HCT116 (cell line): ENCODE measurements around the gene FOXO3. TPM values are rescaled to one million over a fixed set of nuclear protein-coding genes. Genes with fewer than 3 reads are reported as not detected.

Source experiments
- ATAC-seq: fragments of 200-7000 bp; cut with Tn5 transposase; 2 replicates; pipeline ENCODE4 v1.9.1; 2020; ENCODE audit warnings: mild to moderate bottlenecking, moderate library complexity
- BruUV-seq: library from RNA; stranded (reverse); fragments of 400-500 nt; replicated peaks from 2 replicates; lab custom pipeline; 2021; lab: Mats Ljungman, UMichigan
- CTCF ChIA-PET: fragments of 300-600 bp; sonication (Branson Sonifier 250); formaldehyde crosslinking; loops from one replicate; lab custom pipeline; 2021; ENCODE audit warnings: antibody characterized with exemption; lab: Charles Lee
- POLR2A ChIA-PET: fragments of 300-600, 350-600 bp; sonication (Branson Sonifier 250); formaldehyde crosslinking; loops from one replicate; lab custom pipeline; 2021; ENCODE audit warnings: antibody characterized with exemption; lab: Charles Lee
- RAD21 ChIA-PET, 2 experiments: fragments of 300-600 bp; sonication (Branson Sonifier 250); formaldehyde crosslinking; loops; one replicate each; lab custom pipeline; 2023; ENCODE audit warnings: low total read pairs in 2 of 2; ENCODE audit not compliant: uncharacterized antibody in 2 of 2, unreplicated experiment in 2 of 2, low non-redundant PET in 1 of 2; lab: Charles Lee
- DNase-seq: peaks from one replicate; pipeline ENCODE4 v3.0.0-alpha.2; 2010; ENCODE audit warnings: low read depth, low spot score
- H2AFZ ChIP-seq: fragments of 200-600 bp; shearing (Covaris generic), sonication (generic); 2 replicates; pipeline ENCODE4 v1.6.1; 2017; ENCODE audit warnings: low read depth, mixed run types, mixed read lengths, antibody characterized with exemption, low read length; ENCODE audit not compliant: poor library complexity, severe bottlenecking
- H3K27ac ChIP-seq: 2 replicates; pipeline ENCODE4 v1.5.1; 2012; ENCODE audit warnings: low read depth, low read length
- H3K27me3 ChIP-seq: fragments of 200-600 bp; sonication (generic); 2 replicates; pipeline ENCODE4 v1.6.1; 2016; ENCODE audit warnings: mixed run types, low read length, mixed read lengths; ENCODE audit not compliant: insufficient read depth
- H3K36me3 ChIP-seq, 2 experiments: fragments of 200-500 bp in 1 of 2; fragments of 200-600 bp in 1 of 2; sonication (Bioruptor generic) in 1 of 2; sonication (generic) in 1 of 2; 2 replicates each; pipeline versions ENCODE4 v1.5.1 to v1.6.1; 2014 to 2016; ENCODE audit warnings: low read length in 2 of 2, inconsistent platforms in 1 of 2, mixed read lengths in 1 of 2, mixed run types in 1 of 2; ENCODE audit not compliant: insufficient read depth in 2 of 2, control insufficient read depth in 1 of 2
- H3K4me1 ChIP-seq, 2 experiments: fragments of 200-600 bp in 1 of 2; sonication (generic) in 1 of 2; 2 replicates each; pipeline versions ENCODE4 v1.5.1 to v1.6.1; 2012 to 2017; ENCODE audit warnings: low read length in 2 of 2, inconsistent platforms in 1 of 2, mild to moderate bottlenecking in 1 of 2, mixed read lengths in 1 of 2, mixed run types in 1 of 2, moderate library complexity in 1 of 2; ENCODE audit not compliant: insufficient read depth in 2 of 2, control insufficient read depth in 1 of 2
- H3K4me2 ChIP-seq: fragments of 200-600 bp; sonication (generic); 2 replicates; pipeline ENCODE4 v1.6.1; 2017; ENCODE audit warnings: mixed run types, low read length, mixed read lengths
- H3K4me3 ChIP-seq, 2 experiments: fragments of 200-600 bp in 1 of 2; sonication (generic) in 1 of 2; replicated peaks in 1 of 2; 2 replicates each; pipeline ENCODE4 v1.5.1; 2011 to 2016; ENCODE audit warnings: low read length in 2 of 2, control low read depth in 1 of 2, low read depth in 1 of 2, mild to moderate bottlenecking in 1 of 2, mixed read lengths in 1 of 2, mixed run types in 1 of 2
- H3K79me2 ChIP-seq: fragments of 200-600 bp; sonication (generic); 2 replicates; pipeline ENCODE4 v1.6.1; 2017; ENCODE audit warnings: mild to moderate bottlenecking, mixed run types, low read length, moderate library complexity, mixed read lengths; ENCODE audit not compliant: insufficient read depth
- H3K9ac ChIP-seq: fragments of 200-600 bp; sonication (generic); 2 replicates; pipeline ENCODE4 v1.6.1; 2016; ENCODE audit warnings: low read length, mixed read lengths
- H3K9me2 ChIP-seq: fragments of 200-600 bp; sonication (generic), shearing (Covaris generic); 2 replicates; pipeline ENCODE4 v1.6.1; 2017; ENCODE audit warnings: mixed run types, mild to moderate bottlenecking, moderate library complexity; ENCODE audit not compliant: insufficient read depth
- H3K9me3 ChIP-seq, 2 experiments: fragments of 200-500 bp in 1 of 2; fragments of 200-600 bp in 1 of 2; sonication (Bioruptor generic) in 1 of 2; sonication (generic) in 1 of 2; 2 replicates each; pipeline ENCODE4 v1.6.1; 2014 to 2017; ENCODE audit warnings: low read length in 2 of 2, mixed read lengths in 2 of 2, inconsistent platforms in 1 of 2, low read depth in 1 of 2, mild to moderate bottlenecking in 1 of 2, mixed run types in 1 of 2, moderate library complexity in 1 of 2; ENCODE audit not compliant: control insufficient read depth in 1 of 2, insufficient read depth in 1 of 2
- H4K20me1 ChIP-seq: fragments of 200-600 bp; sonication (generic), shearing (Covaris generic); 2 replicates; pipeline ENCODE4 v1.6.1; 2017; ENCODE audit warnings: mixed run types, mild to moderate bottlenecking, moderate library complexity; ENCODE audit not compliant: insufficient read depth
- FOSL1 ChIP-seq: IDR thresholded peaks from 2 replicates; pipeline ENCODE4 v1.6.1; 2012; ENCODE audit warnings: low read depth
- JUND ChIP-seq: IDR thresholded peaks from 2 replicates; pipeline ENCODE4 v1.6.1; 2012
- ZBTB33 ChIP-seq: IDR thresholded peaks from 2 replicates; pipeline ENCODE4 v1.6.1; 2011; ENCODE audit warnings: mild to moderate bottlenecking, low read length, moderate library complexity; ENCODE audit not compliant: insufficient replicate concordance; ENCODE audit errors: extremely low read depth
- intact Hi-C: fragments of 100-400 bp; cut with micrococcal nuclease; formaldehyde crosslinking; loops from 2 replicates; pipeline ENCODE4 v1.10.0; 2022
- total RNA-seq: library from RNA; stranded (reverse); gene quantifications from one replicate; pipeline ENCODE4 v1.2.1, GENCODE V29; 2021; ENCODE audit not compliant: unreplicated experiment

Gene FOXO3
- total RNA-seq, 1 experiment from 2014 or later = 40.0 TPM

DNA sequence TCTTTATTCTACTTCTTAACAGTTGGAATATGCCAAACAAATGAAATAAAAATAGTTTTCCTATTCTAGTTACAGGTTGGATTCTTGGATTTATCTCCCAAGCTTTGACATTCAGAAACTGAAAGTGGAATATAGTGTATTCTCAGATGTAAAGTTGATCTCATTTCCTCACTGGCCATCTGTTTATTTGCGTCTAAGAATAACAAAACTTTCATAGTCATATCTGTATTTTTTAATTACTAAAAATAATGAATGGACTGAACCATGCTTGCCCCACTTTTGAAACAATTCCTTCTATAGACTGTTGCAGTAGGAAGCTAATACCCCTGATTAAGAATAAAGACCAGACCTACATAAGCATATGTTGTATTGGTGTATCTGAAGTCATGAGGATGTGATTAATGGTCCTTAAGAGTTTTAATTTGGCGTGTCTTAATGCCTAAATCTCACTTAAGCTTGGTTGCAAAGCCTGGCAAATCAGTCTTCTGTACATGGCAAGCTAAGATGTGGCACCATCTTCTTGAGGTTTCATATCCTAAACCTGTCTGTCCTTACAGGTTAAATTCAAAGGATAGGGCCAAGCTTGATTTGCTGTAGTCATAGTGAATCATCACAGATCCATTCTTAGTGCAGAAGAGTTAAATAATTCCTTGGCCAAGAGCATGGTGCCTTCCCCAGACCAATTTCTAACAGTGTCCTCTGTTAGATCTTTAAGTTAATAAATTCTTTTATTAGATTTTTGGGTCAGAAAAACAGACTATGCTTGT lies 58.9 kb downstream of the FOXO3 start:
- H3K9me2 ChIP-seq = no peaks in the 10 kb centered on the region
- peaks cover 0 to 33% of the 10 kb centered on the region in 2 experiments; a peak in 2 of 4 replicates for H3K4me1 ChIP-seq
- ChIA-PET CTCF (no interaction called here), POLR2A (interaction anchor here (1.6 kb wide), 1 partner anchor 60 kb away, joined by 4 read pairs; no protein-coding TSS in a partner anchor), RAD21 (no interaction called here)
- H3K9me3 ChIP-seq = no peaks in the 10 kb centered on the region
- TF ChIP-seq ZBTB33 (no peak), FOSL1 (0 out of 2 replicates have a peak, but pooled peaks have one; percentile 15)
- H3K4me2 ChIP-seq = 0 out of 2 replicates have a peak overlapping the region, but pooled peaks have one; percentile 4
- intact Hi-C loops = no loop called here
- H2AFZ ChIP-seq = no peak overlapping the region
- BruUV-seq = no TSS peak
- H3K27ac ChIP-seq = no peak overlapping the region
- no peaks in the 10 kb centered on the region for H3K27me3 ChIP-seq
- no peak for DNase-seq
- H3K9ac ChIP-seq = no peak overlapping the region
- H3K36me3 ChIP-seq = no peaks in the 10 kb centered on the region
- H3K4me3 ChIP-seq = no peak overlapping the region
- H4K20me1 ChIP-seq = peaks cover 16% of the 10 kb centered on the region
- no peak for ATAC-seq
- peaks cover 90% of the 10 kb centered on the region for H3K79me2 ChIP-seq

DNA sequence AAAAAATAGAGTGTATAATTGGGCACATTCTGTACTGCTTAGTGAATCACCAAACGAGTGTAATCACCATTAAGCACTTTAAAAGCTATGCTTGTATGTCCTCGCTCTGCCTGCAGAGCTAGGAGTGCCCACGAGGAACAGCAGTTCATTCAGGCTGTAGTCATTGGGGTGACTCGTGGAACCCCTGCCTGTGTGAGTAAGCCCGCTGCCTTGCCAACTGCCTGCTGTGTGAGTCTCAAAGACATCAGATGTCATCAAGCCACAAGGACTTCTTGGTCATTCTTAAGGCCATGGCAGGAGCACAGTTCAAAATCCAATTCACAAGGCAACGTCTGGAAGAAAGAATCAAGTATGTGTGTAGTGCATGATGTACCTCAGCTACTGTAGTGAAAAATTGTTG lies 60.4 kb downstream of the FOXO3 start:
- CTCF ChIA-PET = interaction anchor here (1.6 kb wide), 1 partner anchor 62 kb away, joined by 3 read pairs; no protein-coding TSS in a partner anchor
- Histone ChIP-seq H3K9me3 (no peaks in the 10 kb centered on the region), H3K27me3 (no peaks in the 10 kb centered on the region), H3K36me3 (no peaks in the 10 kb centered on the region), H3K4me1 (peaks cover 0 to 33% of the 10 kb centered on the region in 2 experiments; a peak in 2 of 4 replicates), H3K27ac (no peak overlapping the region), H3K4me3 (no peak overlapping the region), H4K20me1 (peaks cover 22% of the 10 kb centered on the region), H2AFZ (no peak overlapping the region), H3K79me2 (peaks cover 92% of the 10 kb centered on the region), H3K9me2 (no peaks in the 10 kb centered on the region), H3K4me2 (peak overlapping the region; percentile 10; the same call in 1 of the 2 replicates), H3K9ac (no peak overlapping the region)
- RAD21 ChIA-PET = no interaction called here
- BruUV-seq = no TSS peak
- POLR2A ChIA-PET = no interaction called here
- TF ChIP-seq JUND = no peak
- 0 out of 2 replicates have a peak, but pooled peaks have one; percentile 19 for TF ChIP-seq FOSL1
- ATAC-seq = peak; percentile 78
- peak; percentile 23 for DNase-seq
- intact Hi-C loops = no loop called here
